Natural killer cell (primary cell): ENCODE measurements around the gene HACD4. TPM values are rescaled to one million over a fixed set of nuclear protein-coding genes. Genes with fewer than 3 reads are reported as not detected.

Experiments used
- ATAC-seq, 3 donors: fragments of 150-1000 bp in 2 of 3; fragments of 200-7000 bp in 1 of 3; cut with Tn5 transposase; 1 replicate in 1 of 3; 2 replicates in 2 of 3; pipeline ENCODE4 v1.10.0; 2021; ENCODE audit warnings: mild to moderate bottlenecking in 2 of 3, moderate library complexity in 2 of 3
- DNase-seq, 2 donors: peaks; one replicate each; pipeline versions ENCODE4 v3.0.0 to v3.0.0-alpha.2; 2013 to 2021; ENCODE audit warnings: mixed read lengths in 1 of 2
- H3K27ac ChIP-seq: one replicate; pipeline ENCODE4 v1.5.1; 2013; ENCODE audit warnings: mild to moderate bottlenecking, low read length
- H3K27me3 ChIP-seq: one replicate; pipeline ENCODE4 v1.6.1; 2013; ENCODE audit warnings: low read length; ENCODE audit not compliant: control insufficient read depth, insufficient read depth
- H3K36me3 ChIP-seq: one replicate; pipeline ENCODE4 v1.6.1; 2013; ENCODE audit warnings: low read length; ENCODE audit not compliant: control insufficient read depth, insufficient read depth
- H3K4me1 ChIP-seq: one replicate; pipeline ENCODE4 v1.6.1; 2013; ENCODE audit warnings: low read length; ENCODE audit not compliant: control insufficient read depth, insufficient read depth
- H3K4me3 ChIP-seq: one replicate; pipeline ENCODE4 v1.5.1; 2013; ENCODE audit warnings: low read length
- H3K9me3 ChIP-seq: one replicate; pipeline ENCODE4 v1.6.1; 2013; ENCODE audit warnings: low read length; ENCODE audit not compliant: control insufficient read depth, insufficient read depth
- H3K27ac Mint-ChIP-seq, 2 donors: one replicate each; pipeline ENCODE4 v1.8.0; 2022; ENCODE audit warnings: mild to moderate bottlenecking in 2 of 2, mixed read lengths in 2 of 2, moderate library complexity in 1 of 2
- H3K27me3 Mint-ChIP-seq, 2 donors: one replicate each; pipeline ENCODE4 v1.8.0; 2022; ENCODE audit warnings: low read depth in 2 of 2, mixed read lengths in 2 of 2
- H3K36me3 Mint-ChIP-seq: one replicate; pipeline ENCODE4 v1.8.0; 2022; ENCODE audit warnings: mixed read lengths
- H3K4me1 Mint-ChIP-seq, 2 donors: one replicate each; pipeline ENCODE4 v1.8.0; 2022; ENCODE audit warnings: mixed read lengths in 2 of 2
- H3K4me3 Mint-ChIP-seq: one replicate; pipeline ENCODE4 v1.8.0; 2022; ENCODE audit warnings: mild to moderate bottlenecking, moderate library complexity, mixed read lengths
- H3K9me3 Mint-ChIP-seq, 2 donors: one replicate each; pipeline ENCODE4 v1.8.0; 2022; ENCODE audit warnings: mixed read lengths in 2 of 2
- CTCF ChIP-seq: fragments of 200-600 bp; IDR thresholded peaks from one replicate; pipeline ENCODE4 v1.8.0; 2022; ENCODE audit warnings: antibody characterized with exemption
- WGBS: methylation state at CpG from one replicate; pipeline ENCODE4 v1.1.7; 2013; ENCODE audit warnings: missing lambda C conversion rate; ENCODE audit not compliant: insufficient coverage; 5-methylcytosine and 5-hydroxymethylcytosine counted together
- intact Hi-C: fragments of 100-400 bp; cut with micrococcal nuclease; formaldehyde crosslinking; loops from one replicate; pipeline ENCODE4 v1.14.2; 2022
- total RNA-seq, 4 donors: library from RNA; stranded (reverse); fragments of 120-200 nt in 1 of 4; gene quantifications; one replicate each; pipeline versions ENCODE4 v1.2.3 to v1.2.4, GENCODE V29; 2013 to 2022

HACD4 gene
- total RNA-seq, 3 donors from 2014 or later (not counting 1 experiment from before 2014, with no cell fraction given) = 14.0 to 16.5 (median 14.4) TPM

DNA sequence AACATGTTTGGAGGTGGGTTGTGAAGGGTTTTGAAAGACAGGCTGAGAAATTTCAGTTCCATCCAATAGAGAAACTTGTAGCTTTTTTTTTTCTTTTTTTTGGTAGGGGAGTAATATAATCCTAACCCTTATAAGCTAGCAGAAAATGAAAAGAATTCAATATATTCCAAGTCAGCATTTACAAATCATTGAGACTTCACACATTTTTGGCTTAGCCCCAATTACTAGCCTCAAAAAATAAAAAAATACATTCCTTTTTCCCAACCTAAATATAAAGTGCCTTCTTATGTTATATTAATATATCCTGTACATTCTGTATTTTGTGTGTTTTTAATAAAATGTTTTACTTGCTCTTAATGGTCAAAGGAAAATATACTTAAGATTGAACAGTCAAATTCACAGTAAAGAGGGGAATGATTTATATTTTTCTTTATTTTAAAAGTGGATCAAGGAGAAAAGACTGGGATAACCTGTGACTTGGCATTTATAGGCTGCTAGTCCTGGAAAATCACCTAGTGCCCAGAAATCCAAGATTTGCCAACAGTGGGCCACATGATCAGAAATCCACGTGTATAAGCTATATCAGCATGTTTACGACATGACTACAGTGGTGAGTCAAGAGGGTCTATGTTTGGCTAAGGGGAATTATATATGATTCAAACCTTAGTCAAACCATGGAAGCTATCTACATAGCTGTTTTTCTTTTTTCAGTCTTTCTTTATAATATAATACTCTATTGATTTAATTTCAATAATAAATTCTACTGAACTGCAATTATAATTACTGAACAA is 14.5 kb downstream of the HACD4 start:
- Histone ChIP-seq H3K27me3 (no peaks in the 10 kb centered on the region), H3K4me1 (no peaks in the 10 kb centered on the region), H3K9me3 (no peaks in the 10 kb centered on the region), H3K27ac (no peak overlapping the region), H3K36me3 (peaks cover 49% of the 10 kb centered on the region), H3K4me3 (no peak overlapping the region)
- TF ChIP-seq CTCF = no peak
- Mint-ChIP-seq H3K4me3 (no peak overlapping the region), H3K36me3 (peaks cover 12% of the 10 kb centered on the region), H3K4me1 (peaks cover 9 to 21% of the 10 kb centered on the region in 2 donors), H3K27me3 (no peaks in the 10 kb centered on the region), H3K9me3 (no peaks in the 10 kb centered on the region), H3K27ac (peak overlapping the region in 1 of 2 donors; percentile 6)
- no peak for ATAC-seq
- 88% methylated on average over 2 of the region's 2 CpGs for WGBS
- no peak for DNase-seq
- intact Hi-C loops = no loop called here

DNA sequence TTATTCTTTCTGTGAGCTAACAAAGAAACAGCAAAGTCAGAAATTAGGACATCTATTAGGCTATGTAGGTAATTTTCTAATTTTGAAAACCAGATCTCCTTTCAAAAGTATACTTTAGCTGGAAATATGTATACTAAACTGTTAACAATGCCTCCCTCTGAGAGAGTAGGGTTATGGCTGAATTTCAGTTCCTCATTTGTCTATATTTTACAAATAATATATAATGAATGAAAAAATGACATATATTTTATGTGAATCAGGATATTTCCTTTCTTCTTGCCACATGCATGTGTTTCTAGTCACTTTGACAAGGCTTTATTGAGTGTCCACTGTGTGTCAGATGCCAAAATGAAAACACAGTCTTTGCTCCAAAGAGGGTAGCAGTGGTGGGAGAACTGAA is 15.4 kb downstream of the HACD4 start:
- H3K4me1 Mint-ChIP-seq = peaks cover 3 to 17% of the 10 kb centered on the region in 2 donors
- DNase-seq (no peak), ATAC-seq (no peak)
- no peak overlapping the region for H3K4me3 Mint-ChIP-seq
- no peak overlapping the region for H3K27ac ChIP-seq
- H3K4me3 ChIP-seq = no peak overlapping the region
- H3K36me3 ChIP-seq = peaks cover 55% of the 10 kb centered on the region
- TF ChIP-seq CTCF = no peak
- H3K4me1 ChIP-seq = no peaks in the 10 kb centered on the region
- intact Hi-C loops = no loop called here
- peaks cover 12% of the 10 kb centered on the region for H3K36me3 Mint-ChIP-seq
- H3K27me3 Mint-ChIP-seq = no peaks in the 10 kb centered on the region
- H3K27ac Mint-ChIP-seq = peak overlapping the region in 1 of 2 donors; percentile 6
- no peaks in the 10 kb centered on the region for H3K9me3 ChIP-seq
- no peaks in the 10 kb centered on the region for H3K9me3 Mint-ChIP-seq
- H3K27me3 ChIP-seq = no peaks in the 10 kb centered on the region

DNA sequence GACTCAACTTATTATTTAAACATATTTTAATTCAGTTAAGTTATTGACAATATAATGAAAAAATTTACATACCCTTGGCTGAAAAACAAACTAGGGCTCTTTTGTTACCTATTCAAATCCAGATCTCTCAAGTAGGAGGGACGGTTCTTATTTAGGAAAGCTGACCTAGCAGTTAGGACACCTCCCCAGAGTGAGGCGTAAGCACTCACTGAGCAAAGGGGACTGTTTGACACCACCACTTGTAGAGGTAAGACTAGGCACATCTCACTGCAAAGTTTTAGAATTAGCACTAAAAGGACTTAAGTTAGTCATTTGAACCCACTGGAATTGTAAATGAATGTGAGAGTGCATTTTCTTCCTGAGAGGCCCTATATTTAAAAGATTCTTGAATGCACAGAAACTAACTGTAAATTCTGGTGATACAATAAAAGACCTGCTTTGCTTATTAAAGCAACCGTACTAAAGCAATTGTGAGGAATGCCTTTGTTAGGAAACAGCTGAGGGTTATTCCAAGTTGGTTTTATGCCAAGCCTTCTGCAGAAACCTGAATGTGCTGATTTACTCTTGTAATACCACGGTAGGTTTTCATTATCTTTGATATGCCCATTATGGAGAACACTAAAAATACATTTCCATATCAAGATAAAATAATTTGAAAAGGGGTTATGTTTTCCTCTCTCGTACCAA is 16.2 kb downstream of the HACD4 start:
- H3K9me3 ChIP-seq = no peaks in the 10 kb centered on the region
- H3K27me3 ChIP-seq = no peaks in the 10 kb centered on the region
- no peak overlapping the region for H3K4me3 Mint-ChIP-seq
- no peak for TF ChIP-seq CTCF
- no peaks in the 10 kb centered on the region for H3K4me1 ChIP-seq
- H3K36me3 Mint-ChIP-seq = peaks cover 12% of the 10 kb centered on the region
- DNase-seq (no peak), ATAC-seq (no peak)
- no peaks in the 10 kb centered on the region for H3K27me3 Mint-ChIP-seq
- no peak overlapping the region for H3K27ac Mint-ChIP-seq
- H3K27ac ChIP-seq = no peak overlapping the region
- H3K4me3 ChIP-seq = no peak overlapping the region
- H3K4me1 Mint-ChIP-seq = peaks cover 0 to 14% of the 10 kb centered on the region in 2 donors
- 100% methylated on average over 4 of the region's 5 CpGs for WGBS
- peaks cover 57% of the 10 kb centered on the region for H3K36me3 ChIP-seq
- intact Hi-C loops = no loop called here
- no peaks in the 10 kb centered on the region for H3K9me3 Mint-ChIP-seq
